ENCODE results near the gene MYO1B. TPM values are rescaled to one million over a fixed set of nuclear protein-coding genes. Genes with fewer than 3 reads are reported as not detected.

MYO1B gene
- total and polyA plus RNA-seq, 2 of the 4 experiments (the other 2 are of a cell fraction): 57.2 to 116 TPM

DNA sequence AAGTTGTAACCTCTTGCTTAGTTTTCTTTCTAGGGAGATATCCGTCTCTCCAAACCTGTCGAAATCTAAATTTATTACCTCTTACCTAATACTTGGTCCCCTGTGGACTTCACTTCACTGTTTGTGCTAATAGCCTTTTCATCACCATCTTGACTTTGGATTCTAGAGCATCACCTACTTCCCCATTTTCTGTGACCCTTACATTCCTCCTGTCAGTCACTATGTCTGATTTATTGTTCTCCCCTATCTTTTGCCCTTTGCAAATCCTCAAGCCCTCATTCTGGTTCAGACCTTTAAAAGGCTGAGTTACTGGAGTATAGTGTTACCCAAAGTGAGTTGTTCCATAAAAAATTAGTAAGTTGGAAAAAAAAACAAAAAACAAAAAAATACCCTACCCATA, 7.5 kb downstream of the MYO1B start:
- Histone ChIP-seq H3K9ac (ENCODE audit: low read depth, low read length) (no peak overlapping the region), H3K9me1 (ENCODE audit: insufficient read depth, low read length) (peaks cover 37% of the 10 kb centered on the region), H2BK5ac (ENCODE audit: low read depth, low read length, poor library complexity, severe bottlenecking) (no peak overlapping the region), H3K36me3 (ENCODE audit: control insufficient read depth, insufficient read depth, low read length) (peaks cover 13% of the 10 kb centered on the region; the same call in 1 of the 2 replicates), H4K8ac (ENCODE audit: low read depth in 2 of 2, low read length in 2 of 2) (no peak overlapping the region), H3K4me2 (ENCODE audit: low read depth, low read length) (no peak overlapping the region), H2AK9ac (replicated peaks; ENCODE audit: low read depth, low read length, poor library complexity) (no peak overlapping the region), H3K79me1 (ENCODE audit: low read depth in 1 of 2, low read length in 2 of 2) (peaks cover 15 to 77% of the 10 kb centered on the region in 2 experiments), H2AFZ (replicated peaks; ENCODE audit: low read length, poor library complexity) (no peak overlapping the region), H3K23ac (ENCODE audit: low read depth, low read length) (no peak overlapping the region), H3K4me1 (ENCODE audit: control insufficient read depth, insufficient read depth, low read length) (peaks cover 37% of the 10 kb centered on the region), H3K27me3 (ENCODE audit: control insufficient read depth, insufficient read depth, low read length) (no peaks in the 10 kb centered on the region), H4K91ac (ENCODE audit: insufficient read depth, low read depth, low read length) (no peak overlapping the region), H3K14ac (replicated peaks; ENCODE audit: low read depth, low read length) (no peak overlapping the region), H3K56ac (ENCODE audit: extremely low read depth, insufficient read depth, low read length) (no peak overlapping the region), H3K18ac (ENCODE audit: low read depth, low read length) (no peak overlapping the region), H2BK15ac (ENCODE audit: low read depth, low read length) (no peak overlapping the region), H4K5ac (ENCODE audit: low read depth, low read length) (no peak overlapping the region), H3K27ac (ENCODE audit: insufficient read depth, low read length) (no peak overlapping the region), H4K20me1 (ENCODE audit: insufficient read depth, low read length) (peaks cover 88% of the 10 kb centered on the region), H3K4me3 (ENCODE audit: insufficient read depth, low read depth, low read length) (no peak overlapping the region), H2BK120ac (ENCODE audit: low read depth, low read length) (no peak overlapping the region), H2BK20ac (ENCODE audit: low read depth, low read length) (no peak overlapping the region), H3K4ac (ENCODE audit: low read depth, low read length) (no peak overlapping the region), H2AK5ac (ENCODE audit: low read depth, low read length) (no peak overlapping the region), H3K9me3 (ENCODE audit: control insufficient read depth, insufficient read depth, low read length) (no peaks in the 10 kb centered on the region)
- WGBS, 2 experiments (ENCODE audit: extremely low coverage in 2 of 2, insufficient read length in 1 of 2): 79% methylated on average over 2 of the region's 2 CpGs; no CpG with 5 or more reads in 1 of the 2 experiments
- no peak for ATAC-seq (ENCODE audit: low read depth)
- intact Hi-C loops (cut with micrococcal nuclease) (no loop called here), dilution Hi-C loops (cut with HindIII; ENCODE audit: low sequenced_read_pairs, unreplicated experiment) (no loop called here), in situ Hi-C loops (cut with MboI; ENCODE audit: low sequenced_read_pairs) (no loop called here)
- TF ChIP-seq NFE2L2 (IDR thresholded peaks at IDR 0.05; ENCODE audit: low read depth, low read length) (no peak), FOS (IDR thresholded peaks at IDR 0.05; ENCODE audit: low read depth, low read length) (no peak), RFX5 (IDR thresholded peaks at IDR 0.05; ENCODE audit: low read depth, low read length) (no peak), SMC3 (IDR thresholded peaks at IDR 0.05; ENCODE audit: low read depth, low read length) (no peak), BHLHE40 (IDR thresholded peaks at IDR 0.05; ENCODE audit: low read depth, low read length) (no peak), CHD1 (IDR thresholded peaks at IDR 0.05; ENCODE audit: low read depth, low read length) (no peak), RAD21 (IDR thresholded peaks at IDR 0.05; ENCODE audit: low read length) (no peak), MXI1 (IDR thresholded peaks at IDR 0.05; ENCODE audit: borderline replicate concordance, low read depth, low read length) (no peak), POLR2A (IDR thresholded peaks at IDR 0.05; ENCODE audit: low read depth, low read length) (no peak)
- TF ChIP-seq, protein P1, sequence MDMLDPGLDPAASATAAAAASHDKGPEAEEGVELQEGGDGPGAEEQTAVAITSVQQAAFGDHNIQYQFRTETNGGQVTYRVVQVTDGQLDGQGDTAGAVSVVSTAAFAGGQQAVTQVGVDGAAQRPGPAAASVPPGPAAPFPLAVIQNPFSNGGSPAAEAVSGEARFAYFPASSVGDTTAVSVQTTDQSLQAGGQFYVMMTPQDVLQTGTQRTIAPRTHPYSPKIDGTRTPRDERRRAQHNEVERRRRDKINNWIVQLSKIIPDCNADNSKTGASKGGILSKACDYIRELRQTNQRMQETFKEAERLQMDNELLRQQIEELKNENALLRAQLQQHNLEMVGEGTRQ (IDR thresholded peaks at IDR 0.05; ENCODE audit: low read depth, low read length): no peak
- BruUV-seq (replicated peaks): no TSS peak
- POLR2A ChIA-PET (ENCODE audit: unreplicated experiment): interaction anchor here (0.5 kb wide), 1 partner anchor 12 kb away, joined by 9 read pairs; no protein-coding TSS in a partner anchor
- CTCF ChIA-PET: no interaction called here
- no peak for DNase-seq

Measured in IMR-90 (cell line).